NCI-H1417 treated with DMSO at 0.1 percent for 48 hours (cell line): Measurements from ENCODE around the gene FAR2.
"Not testable (repeated sequence)": the region's sequence is repeated elsewhere in the genome, so short reads cannot be mapped to it uniquely, and the experiment has no call there.

ENCODE experiments used
- DNase-seq: peaks from one replicate; lab custom pipeline; 2025; lab: John Stamatoyannopoulos, UW

FAR2 gene

GRCh38 chr12:29333178-29333577 is 184.1 kb downstream of the FAR2 start:
- DNase-seq = no peak

- DNase-seq = no peak
Observed at GRCh38 chr12:29334937-29335336, 185.9 kb downstream of the FAR2 start.

- DNase-seq = no peak
Observed at GRCh38 chr12:29337325-29337724, 188.2 kb downstream of the FAR2 start.

GRCh38 chr12:29343022-29343799 is 194.1 kb downstream of the FAR2 start:
- DNase-seq = no peak

GRCh38 chr12:29346769-29347421 is 197.8 kb downstream of the FAR2 start:
- no peak for DNase-seq

- no peak for DNase-seq
Observed at GRCh38 chr12:29350080-29350479, 201.0 kb downstream of the FAR2 start.

- DNase-seq = no peak
Observed at GRCh38 chr12:29354954-29355353, 205.9 kb downstream of the FAR2 start.

GRCh38 chr12:29365091-29365490 is 216.0 kb downstream of the FAR2 start:
- no peak for DNase-seq

GRCh38 chr12:29374012-29374411 is 224.9 kb downstream of the FAR2 start:
- no peak for DNase-seq

GRCh38 chr12:29374913-29375312 is 225.8 kb downstream of the FAR2 start:
- no peak for DNase-seq

GRCh38 chr12:29376118-29376517 is 227.0 kb downstream of the FAR2 start:
- DNase-seq = no peak

GRCh38 chr12:29380536-29381523 is 231.8 kb downstream of the FAR2 start, which contains the start of gene ERGIC2:
ERGIC2 (minus strand) TSS chr12:29381172; CDS start chr12:29371633, 9,539 bp downstream.
- peak; percentile 100 for DNase-seq

- DNase-seq = no peak
Observed at GRCh38 chr12:29382251-29382650, 233.2 kb downstream of the FAR2 start.

GRCh38 chr12:29385194-29385593 is 236.1 kb downstream of the FAR2 start:
- DNase-seq = not testable (repeated sequence)
